K562 (cell line): ENCODE data around the gene SKIC2. TPM values are rescaled to one million over a fixed set of nuclear protein-coding genes. Genes with fewer than 3 reads are reported as not detected.

Source experiments
- AFF4 ChIP-seq: sonication (generic); formaldehyde crosslinking; IDR thresholded peaks from 2 replicates; pipeline ENCODE4 v1.8.0; 2023; ENCODE audit warnings: mild to moderate bottlenecking, missing genetic modification reagents
- BCLAF1 ChIP-seq, 2 experiments: fragments of 450-650 bp in 1 of 2; IDR thresholded peaks; 2 replicates each; pipeline ENCODE4 v1.6.1; 2011 to 2017; ENCODE audit warnings: low read depth in 2 of 2, antibody characterized with exemption in 1 of 2, borderline replicate concordance in 1 of 2, low read length in 1 of 2, mild to moderate bottlenecking in 1 of 2, mixed read lengths in 1 of 2; ENCODE audit not compliant: control insufficient read depth in 1 of 2
- BHLHE40 ChIP-seq: IDR thresholded peaks from 2 replicates; pipeline ENCODE4 v1.6.1; 2011; ENCODE audit warnings: low read length, improper control_type of control experiment
- ELK1 ChIP-seq: sonication (generic); formaldehyde crosslinking; IDR thresholded peaks from 2 replicates; pipeline ENCODE4 v1.8.1; 2022; ENCODE audit warnings: missing genetic modification reagents
- LARP7 ChIP-seq: fragments of 450-650 bp; IDR thresholded peaks from 2 replicates; pipeline ENCODE4 v1.6.1; 2016
- MCM3 ChIP-seq: fragments of 450-650 bp; IDR thresholded peaks from 2 replicates; pipeline ENCODE4 v1.6.1; 2016
- RAD51 ChIP-seq: fragments of 450-650 bp; IDR thresholded peaks from 2 replicates; pipeline ENCODE4 v1.7.1; 2016; ENCODE audit warnings: low read depth, mild to moderate bottlenecking, borderline replicate concordance
- TAL1 ChIP-seq: fragments of 450-650 bp; IDR thresholded peaks from 2 replicates; pipeline ENCODE4 v1.6.1; 2016; ENCODE audit warnings: mild to moderate bottlenecking
- ZFP30 ChIP-seq: fragments of 250-450 bp; sonication (Bioruptor Pico); IDR thresholded peaks from 2 replicates; pipeline ENCODE4 v1.8.0; 2022; ENCODE audit warnings: moderate library complexity, mild to moderate bottlenecking, inconsistent platforms, borderline replicate concordance
- ZFX ChIP-seq: sonication (generic); formaldehyde crosslinking; IDR thresholded peaks from 2 replicates; pipeline ENCODE4 v1.8.0; 2022; ENCODE audit warnings: mild to moderate bottlenecking, missing genetic modification reagents, moderate library complexity
- ZNF57 ChIP-seq: fragments of 450-650 bp; formaldehyde crosslinking; IDR thresholded peaks from 2 replicates; pipeline ENCODE4 v1.4.0; 2020; ENCODE audit warnings: mild to moderate bottlenecking, moderate library complexity
- ZNF609 ChIP-seq: sonication (generic); formaldehyde crosslinking; IDR thresholded peaks from 2 replicates; pipeline ENCODE4 v1.8.1; 2023; ENCODE audit warnings: missing genetic modification reagents, mild to moderate bottlenecking, borderline replicate concordance
- ZNF644 ChIP-seq: fragments of 200-800 bp; sonication (Bioruptor generic); IDR thresholded peaks from 2 replicates; pipeline ENCODE4 v1.6.1; 2016; ENCODE audit warnings: low read depth, missing genetic modification characterization, missing compliant biosample characterization
- polyA plus RNA-seq, 8 experiments: library from polyadenylated mRNA; depleted of rRNA in 4 of 8; stranded (reverse) in 5 of 8; unstranded in 3 of 8; fragments of >200 nt; fragmentation: Nextera tagmentation in 2 of 8; fragmentation: Illumina TruSeq in 1 of 8; extraction: Ambion mirVana in 2 of 8; extraction: Trizol in 1 of 8; gene quantifications; 2 replicates each; pipeline versions ENCODE4 v1.2.1 to v1.2.3, GENCODE V29; 2011 to 2014; ENCODE audit warnings: inconsistent platforms in 1 of 8, missing spikeins in 1 of 8
- total RNA-seq, 7 experiments: library from RNA; depleted of rRNA in 6 of 7; stranded (reverse); fragments of >200 nt in 6 of 7; fragmentation: Illumina TruSeq in 2 of 7; extraction: Trizol in 2 of 7; gene quantifications; 2 replicates each; pipeline versions ENCODE4 v1.2.1 to v1.2.3, GENCODE V29; 2011 to 2021; ENCODE audit warnings: low replicate concordance in 1 of 7

Gene SKIC2
- total and polyA plus RNA-seq, 9 of the 15 experiments (the other 6 are each of a cell fraction or from before 2014, with no cell fraction given), result 3.3 to 94.6 (median 38.8) TPM

GRCh38 chr6:31948753-31949413 is 10.1 kb upstream of the SKIC2 start (continued):
- TF ChIP-seq ZNF609 (CRISPR knock-in tag) (no peak), RAD51 (no peak), ZFX (CRISPR knock-in tag) (no peak; the same call in 1 of the 2 replicates), ZNF57 (CRISPR knock-in tag) (no peak), LARP7 (no peak), MCM3 (no peak), BCLAF1 (IDR thresholded peaks at IDR 0.05; ENCODE audit: borderline replicate concordance in 1 of 2, control insufficient read depth in 1 of 2, low read depth in 2 of 2, low read length in 1 of 2) (no peak), BHLHE40 (0 out of 2 replicates have a peak, but pooled peaks have one; percentile 4), ZNF644 (no peak), TAL1 (peak; percentile 52), AFF4 (CRISPR knock-in tag) (no peak), ELK1 (CRISPR knock-in tag) (no peak), ZFP30 (CRISPR knock-in tag) (no peak)
